Thoracic aorta (tissue), 2 donors: ENCODE results near the gene SLC25A41. TPM values are rescaled to one million over a fixed set of nuclear protein-coding genes. Genes with fewer than 3 reads are reported as not detected.

Source experiments
- ATAC-seq: fragments of 150-250 bp; one replicate; pipeline ENCODE4 v1.8.0; 2017; ENCODE audit warnings: low read depth; ENCODE audit not compliant: insufficient number of reproducible peaks, low FRiP score
- DNase-seq: peaks from one replicate; pipeline ENCODE4 v3.0.0-alpha.2; 2020; ENCODE audit warnings: low spot score
- H3K27ac ChIP-seq, 2 donors: fragments of 200-600 bp; sonication (generic); 1 replicate in 1 of 2; 2 replicates in 1 of 2; pipeline ENCODE4 v1.5.1; 2016; ENCODE audit warnings: mild to moderate bottlenecking in 2 of 2, moderate library complexity in 2 of 2
- H3K27me3 ChIP-seq: fragments of 200-600 bp; sonication (generic); replicated peaks from 2 replicates; pipeline ENCODE4 v1.6.0; 2016; ENCODE audit warnings: mild to moderate bottlenecking; ENCODE audit not compliant: insufficient read depth
- H3K36me3 ChIP-seq: fragments of 200-600 bp; sonication (generic); one replicate; pipeline ENCODE4 v1.5.1; 2016
- H3K4me1 ChIP-seq, 2 donors: fragments of 200-600 bp; sonication (generic); 1 replicate in 1 of 2; 2 replicates in 1 of 2; pipeline versions ENCODE4 v1.5.1 to v1.6.0; 2016; ENCODE audit warnings: low read depth in 2 of 2, mild to moderate bottlenecking in 1 of 2; ENCODE audit not compliant: control insufficient read depth in 1 of 2
- H3K4me3 ChIP-seq: fragments of 200-600 bp; sonication (generic); 2 replicates; pipeline ENCODE4 v1.5.1; 2016; ENCODE audit warnings: mild to moderate bottlenecking
- H3K9me3 ChIP-seq: fragments of 200-600 bp; sonication (generic); 2 replicates; pipeline ENCODE4 v1.5.1; 2016
- CTCF ChIP-seq: fragments of 200-600 bp; sonication (generic); IDR thresholded peaks from one replicate; pipeline ENCODE4 v1.5.1; 2019; ENCODE audit warnings: antibody characterized with exemption
- total RNA-seq, 2 donors: library from RNA; depleted of rRNA; stranded (reverse); fragments of >200 nt; gene quantifications; one replicate each; pipeline versions ENCODE4 v1.1.0 to v1.2.3, GENCODE V29; 2016

Gene SLC25A41
- total RNA-seq, 2 donors from 2014 or later: 0.71 TPM; not detected in 1

DNA sequence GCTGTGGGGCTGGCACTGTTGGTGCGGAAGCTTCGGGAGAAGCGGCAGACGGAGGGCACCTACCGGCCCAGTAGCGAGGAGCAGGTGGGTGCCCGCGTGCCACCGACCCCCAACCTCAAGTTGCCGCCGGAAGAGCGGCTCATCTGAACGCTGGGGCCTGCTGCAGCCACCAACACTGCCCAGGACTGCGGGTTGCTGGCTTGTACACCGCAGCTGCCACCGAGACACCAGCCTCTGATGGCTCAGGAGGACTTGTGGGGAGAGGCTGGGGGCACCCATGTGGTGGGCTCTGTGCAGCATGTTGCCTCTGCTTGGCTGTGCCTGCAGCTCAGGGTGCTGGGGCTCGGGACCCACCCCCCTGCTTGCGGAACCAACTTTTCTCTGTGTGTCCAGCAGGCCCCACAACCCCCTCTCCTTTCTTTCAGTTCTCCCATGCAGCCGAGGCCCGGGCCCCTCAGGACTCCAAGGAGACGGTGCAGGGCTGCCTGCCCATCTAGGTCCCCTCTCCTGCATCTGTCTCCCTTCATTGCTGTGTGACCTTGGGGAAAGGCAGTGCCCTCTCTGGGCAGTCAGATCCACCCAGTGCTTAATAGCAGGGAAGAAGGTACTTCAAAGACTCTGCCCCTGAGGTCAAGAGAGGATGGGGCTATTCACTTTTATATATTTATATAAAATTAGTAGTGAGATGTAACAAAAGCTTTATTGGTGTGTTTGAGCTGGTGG, 33.1 kb upstream of the SLC25A41 start:
- Histone ChIP-seq H3K4me1 (no peaks in the 10 kb centered on the region), H3K27ac (no peak overlapping the region), H3K4me3 (no peak overlapping the region), H3K27me3 (no peaks in the 10 kb centered on the region), H3K36me3 (no peaks in the 10 kb centered on the region), H3K9me3 (no peaks in the 10 kb centered on the region)
- DNase-seq (no peak), ATAC-seq (no peak)
- no peak for TF ChIP-seq CTCF

GRCh38 chr19:6465663-6466062, 32.1 kb upstream of the SLC25A41 start:
- Histone ChIP-seq H3K27me3 (no peaks in the 10 kb centered on the region), H3K36me3 (no peaks in the 10 kb centered on the region), H3K27ac (no peak overlapping the region), H3K4me1 (no peaks in the 10 kb centered on the region), H3K9me3 (no peaks in the 10 kb centered on the region), H3K4me3 (no peak overlapping the region)
- no peak for TF ChIP-seq CTCF
- no peak for ATAC-seq
- no peak for DNase-seq

DNA sequence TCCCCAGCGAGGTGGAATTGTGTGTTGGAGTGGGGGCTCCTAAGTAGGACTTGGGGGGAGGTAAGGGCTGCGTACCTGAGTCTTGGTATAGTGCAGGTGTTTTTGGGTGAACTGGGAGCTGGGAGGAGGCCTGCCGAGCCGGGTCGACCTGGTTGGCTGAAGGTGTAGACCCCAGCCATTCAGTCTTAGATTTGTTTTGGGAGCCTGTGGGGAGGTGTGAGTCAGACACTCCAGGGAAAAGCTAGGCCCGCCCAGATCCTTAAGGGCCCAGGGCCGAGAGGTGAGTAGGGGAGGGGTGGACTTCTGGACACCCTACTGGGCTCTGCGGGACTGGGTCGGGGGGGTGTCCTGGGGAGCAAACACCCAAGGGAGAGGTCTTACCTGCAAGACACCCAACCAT, 31.4 kb upstream of the SLC25A41 start:
- TF ChIP-seq CTCF: no peak
- H3K4me1 ChIP-seq: no peaks in the 10 kb centered on the region
- H3K36me3 ChIP-seq: no peaks in the 10 kb centered on the region
- no peak overlapping the region for H3K27ac ChIP-seq
- DNase-seq (no peak), ATAC-seq (no peak)
- H3K4me3 ChIP-seq: no peak overlapping the region
- no peaks in the 10 kb centered on the region for H3K9me3 ChIP-seq
- H3K27me3 ChIP-seq: no peaks in the 10 kb centered on the region

GRCh38 chr19:6464070-6464873, 30.7 kb upstream of the SLC25A41 start, which contains the start of gene CRB3:
TSS of gene CRB3 (plus strand) at chr19:6464271. CDS start at chr19:6464702, 431 bp downstream.
- DNase-seq (no peak), ATAC-seq (no peak)
- H3K4me1 ChIP-seq: no peaks in the 10 kb centered on the region
- H3K9me3 ChIP-seq: no peaks in the 10 kb centered on the region
- no peak within 1 kb of the TSS for H3K4me3 ChIP-seq
- no peak for TF ChIP-seq CTCF
- H3K27ac ChIP-seq: no peak within 1 kb of the TSS
- no peaks in the 10 kb centered on the region for H3K36me3 ChIP-seq
- no peaks in the 10 kb centered on the region for H3K27me3 ChIP-seq

- no peaks in the 10 kb centered on the region for H3K9me3 ChIP-seq
- peak overlapping the region; percentile 53 to 71 for H3K27ac ChIP-seq
- DNase-seq: peak; percentile 89
- H3K36me3 ChIP-seq: peaks cover 3% of the 10 kb centered on the region
- no peaks in the 10 kb centered on the region for H3K27me3 ChIP-seq
- H3K4me3 ChIP-seq: peak overlapping the region; percentile 97
- TF ChIP-seq CTCF: peak; percentile 67
- peaks cover 0 to 15% of the 10 kb centered on the region in 2 donors for H3K4me1 ChIP-seq
- ATAC-seq: peak; percentile 84
Observed at GRCh38 chr19:6460099-6460884, 26.7 kb upstream of the SLC25A41 start.
